Measurements from ENCODE around the gene NUP58.

DNA sequence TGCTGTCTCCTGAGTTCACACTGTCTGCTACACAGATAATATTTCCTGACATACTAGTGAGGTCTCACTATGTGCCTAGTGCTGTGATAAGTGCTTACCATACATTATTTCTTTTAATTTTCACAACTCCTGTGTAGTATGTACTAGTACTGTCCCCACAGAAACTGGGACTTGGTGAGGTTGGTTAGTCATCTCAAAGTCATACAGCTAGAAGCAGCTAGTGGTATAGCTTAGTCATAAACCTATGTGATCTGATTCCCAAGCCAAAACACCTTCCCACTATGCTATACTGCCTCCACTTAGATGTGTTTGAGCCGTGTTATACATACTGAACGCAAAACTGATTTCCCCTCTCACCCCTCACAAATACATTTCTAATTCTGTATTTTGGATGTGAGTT is 24.7 kb upstream of the NUP58 start:
- TF ChIP-seq, protein P1, sequence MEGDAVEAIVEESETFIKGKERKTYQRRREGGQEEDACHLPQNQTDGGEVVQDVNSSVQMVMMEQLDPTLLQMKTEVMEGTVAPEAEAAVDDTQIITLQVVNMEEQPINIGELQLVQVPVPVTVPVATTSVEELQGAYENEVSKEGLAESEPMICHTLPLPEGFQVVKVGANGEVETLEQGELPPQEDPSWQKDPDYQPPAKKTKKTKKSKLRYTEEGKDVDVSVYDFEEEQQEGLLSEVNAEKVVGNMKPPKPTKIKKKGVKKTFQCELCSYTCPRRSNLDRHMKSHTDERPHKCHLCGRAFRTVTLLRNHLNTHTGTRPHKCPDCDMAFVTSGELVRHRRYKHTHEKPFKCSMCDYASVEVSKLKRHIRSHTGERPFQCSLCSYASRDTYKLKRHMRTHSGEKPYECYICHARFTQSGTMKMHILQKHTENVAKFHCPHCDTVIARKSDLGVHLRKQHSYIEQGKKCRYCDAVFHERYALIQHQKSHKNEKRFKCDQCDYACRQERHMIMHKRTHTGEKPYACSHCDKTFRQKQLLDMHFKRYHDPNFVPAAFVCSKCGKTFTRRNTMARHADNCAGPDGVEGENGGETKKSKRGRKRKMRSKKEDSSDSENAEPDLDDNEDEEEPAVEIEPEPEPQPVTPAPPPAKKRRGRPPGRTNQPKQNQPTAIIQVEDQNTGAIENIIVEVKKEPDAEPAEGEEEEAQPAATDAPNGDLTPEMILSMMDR (IDR thresholded peaks at IDR 0.05), result no peak
- no peak for TF ChIP-seq POLR2A (IDR thresholded peaks at IDR 0.05)

Data from esophagus squamous epithelium (tissue), 4 donors.